HG03571 (cell line): ENCODE results near the gene BTK.

Experiments
- ATAC-seq: cut with Tn5 transposase; IDR thresholded peaks from one replicate; pipeline ENCODE4 v1.9.1; 2021; ENCODE audit not compliant: unreplicated experiment

The BTK gene

DNA sequence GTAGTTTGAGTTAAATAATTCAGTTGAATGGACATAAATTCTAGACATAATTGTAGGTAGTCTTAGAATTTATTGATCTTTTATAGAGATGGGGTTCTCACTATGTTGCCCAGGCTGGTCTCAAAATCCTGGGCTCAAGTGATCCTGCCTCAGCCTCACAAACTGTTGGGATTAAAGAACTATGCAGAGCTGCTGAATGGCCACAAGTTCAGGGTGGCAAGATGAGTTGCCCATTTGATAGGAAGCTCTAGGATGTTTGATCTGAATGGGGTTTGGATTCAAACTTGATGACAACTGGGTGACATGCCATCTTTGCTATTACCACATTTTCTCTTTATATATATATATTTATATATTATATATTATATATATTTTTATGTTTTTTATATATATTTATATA lies 8.4 kb upstream of the BTK start:
- ATAC-seq, result no peak

DNA sequence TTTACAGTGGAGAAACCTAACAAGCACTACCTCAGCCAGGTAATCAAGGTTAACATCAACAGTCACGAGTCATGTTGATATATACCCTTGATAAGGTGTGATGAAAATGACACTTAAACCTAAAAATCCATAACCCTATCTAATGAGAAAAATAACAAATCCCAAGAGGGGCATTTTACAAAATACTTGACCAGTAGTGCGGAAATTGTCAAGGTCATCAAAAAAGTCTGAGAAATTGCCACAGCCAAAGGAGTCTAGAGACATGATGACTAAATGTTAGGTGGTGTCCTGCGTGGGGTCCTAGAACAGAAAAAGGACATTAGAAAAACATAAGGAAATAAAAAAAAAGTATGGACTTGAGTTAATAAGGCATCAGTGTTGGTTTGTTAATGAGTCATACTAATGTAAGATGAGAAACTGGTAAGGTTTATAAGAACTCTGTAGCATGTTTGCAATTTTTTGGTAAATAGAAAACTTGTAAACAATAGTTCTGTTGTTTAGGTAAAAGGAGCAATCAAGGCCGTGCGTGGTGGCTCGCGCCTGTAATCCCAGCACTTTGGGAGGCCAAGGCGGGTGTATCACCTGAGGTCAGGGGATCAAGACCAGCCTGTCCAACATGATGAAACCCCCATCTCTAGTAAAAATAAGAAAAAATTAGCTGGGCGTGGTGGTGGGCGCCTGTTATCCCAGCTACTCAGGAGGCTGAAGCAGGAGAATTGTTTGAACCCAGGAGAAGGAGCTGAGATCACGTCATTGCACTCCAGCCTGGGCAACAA lies 7.7 kb upstream of the BTK start:
- ATAC-seq, result no peak

DNA sequence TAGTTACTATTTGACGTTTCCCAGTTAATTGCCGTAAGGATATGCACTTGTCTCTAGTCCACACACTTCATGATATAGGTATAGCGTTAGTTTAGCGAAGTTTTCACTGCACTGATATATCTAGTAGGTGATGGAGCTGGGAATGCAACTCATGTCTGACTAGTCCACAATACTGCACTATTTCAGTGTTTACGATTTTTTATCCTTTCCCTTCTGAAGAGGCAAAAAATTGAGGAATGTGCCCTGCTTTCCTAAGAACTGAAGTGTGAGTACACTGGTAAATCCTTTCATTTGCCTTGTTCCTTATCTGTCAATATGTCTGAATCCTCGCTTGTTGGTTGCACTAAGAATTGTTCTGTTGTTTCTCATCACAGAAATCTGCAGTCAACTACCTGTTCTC lies 5.8 kb upstream of the BTK start:
- no peak for ATAC-seq

DNA sequence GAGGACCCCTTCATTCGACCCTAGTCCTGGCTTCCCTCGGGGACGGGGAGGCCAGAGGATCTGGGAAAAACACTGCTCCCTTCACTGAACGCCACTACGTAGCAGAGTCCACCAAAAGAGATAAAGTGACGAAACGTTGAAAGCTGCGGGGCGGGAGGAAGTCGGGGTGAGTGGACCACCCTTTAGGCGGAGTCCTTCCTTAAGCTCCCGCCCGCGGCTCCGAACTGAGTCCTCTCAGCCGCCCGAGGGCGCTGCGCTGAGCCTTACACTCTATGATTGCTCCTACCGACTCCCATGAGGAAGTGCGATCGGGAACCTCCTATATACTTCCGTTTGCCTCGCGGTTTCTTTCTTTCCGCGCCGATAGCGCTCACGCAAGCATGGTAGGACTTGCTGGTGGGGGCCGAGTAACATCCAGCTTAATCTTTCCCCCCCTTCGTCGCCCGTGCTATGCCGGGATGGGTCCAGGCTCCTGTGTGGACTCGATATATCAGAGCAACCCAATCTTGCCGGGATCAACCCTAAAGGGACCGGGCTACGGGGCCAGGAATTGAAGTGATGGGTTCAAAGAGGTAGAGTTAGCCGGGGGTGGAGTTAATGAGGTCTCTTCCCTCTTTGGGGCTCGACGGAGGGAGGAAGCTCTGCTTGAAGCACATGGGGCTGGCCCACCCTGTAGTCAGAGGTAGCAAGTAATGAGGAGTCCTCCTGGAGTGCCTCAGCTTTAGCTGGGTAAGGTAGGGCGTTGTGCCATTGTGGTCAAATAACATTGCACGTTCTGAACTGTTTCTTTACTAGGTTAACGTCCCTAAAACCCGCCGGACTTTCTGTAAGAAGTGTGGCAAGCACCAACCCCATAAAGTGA lies 4.9 kb upstream of the BTK start, which contains the start of gene RPL36A:
TSS of gene RPL36A (plus strand) at position 348 of the 862 bp plus-strand sequence. CDS start at position 381, 33 bp downstream.
- peak; percentile 82 for ATAC-seq

DNA sequence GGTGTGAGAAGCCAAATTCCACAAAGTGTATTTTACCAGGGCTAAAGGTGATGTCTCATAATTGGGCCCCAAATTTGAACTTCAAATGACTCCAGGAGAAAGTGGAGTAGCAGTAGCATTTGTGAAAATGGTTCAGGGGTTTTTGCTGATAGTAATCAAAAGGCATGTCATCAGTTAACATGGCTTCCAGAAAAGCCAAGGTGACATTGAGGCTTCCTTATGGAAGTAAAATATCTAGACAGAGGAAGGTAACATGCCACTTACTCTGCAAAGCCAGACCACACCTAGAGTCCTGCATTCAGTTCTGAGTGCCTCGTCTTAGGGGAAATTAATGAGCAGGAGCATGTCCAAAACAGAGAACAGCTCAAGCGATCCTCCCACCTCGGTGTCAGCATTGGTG lies 2.6 kb upstream of the BTK start:
- no peak for ATAC-seq

DNA sequence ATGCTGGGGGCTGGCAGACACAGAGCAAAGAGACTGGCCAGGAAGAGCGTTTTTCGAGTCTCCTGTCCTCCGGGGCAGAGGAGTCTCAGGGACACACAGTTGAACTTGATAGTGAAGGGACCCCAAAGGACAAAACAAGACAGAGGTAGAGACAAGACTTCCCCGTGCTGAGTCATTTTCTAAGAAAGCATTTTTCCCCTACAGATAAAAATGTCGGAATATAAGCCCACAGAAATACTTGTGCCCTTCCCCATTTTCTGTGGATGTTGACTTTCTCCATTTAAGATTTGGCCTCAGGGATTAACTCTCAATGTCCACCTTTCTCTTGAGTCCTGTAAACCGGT lies 523 bp upstream of the BTK start:
- no peak for ATAC-seq

DNA sequence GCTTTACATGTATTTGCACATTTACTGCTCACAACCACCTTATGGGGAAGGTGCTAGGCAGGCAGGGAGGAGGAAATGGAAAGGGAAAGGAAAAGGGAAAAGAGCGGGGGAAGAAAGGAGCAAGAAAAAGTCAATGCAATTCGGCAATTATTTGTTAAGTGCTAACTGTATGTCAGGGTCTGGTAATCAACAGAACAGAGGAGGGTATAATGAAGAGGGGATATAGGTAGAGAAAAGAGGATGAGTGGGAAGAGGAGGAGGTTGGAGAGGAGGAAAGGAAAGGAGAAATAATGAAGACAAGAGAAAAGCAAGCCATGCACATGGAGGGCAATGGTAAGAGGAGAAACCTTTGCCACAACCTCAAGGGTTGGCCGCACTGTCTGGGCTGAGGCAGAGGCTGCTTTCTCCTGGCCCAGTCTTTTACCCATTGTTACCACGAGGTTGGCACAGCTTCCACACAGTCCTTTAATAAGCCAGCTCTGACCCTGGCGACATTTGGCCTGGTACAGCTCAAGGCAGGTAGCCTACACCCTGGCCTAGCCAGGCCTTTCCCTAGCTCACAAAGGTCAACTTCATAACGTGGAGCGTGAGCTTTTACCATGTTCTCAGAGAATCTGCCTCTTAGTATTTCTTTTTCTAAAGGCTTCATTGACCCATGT lies 836 bp downstream of the BTK start:
- ATAC-seq, result no peak

DNA sequence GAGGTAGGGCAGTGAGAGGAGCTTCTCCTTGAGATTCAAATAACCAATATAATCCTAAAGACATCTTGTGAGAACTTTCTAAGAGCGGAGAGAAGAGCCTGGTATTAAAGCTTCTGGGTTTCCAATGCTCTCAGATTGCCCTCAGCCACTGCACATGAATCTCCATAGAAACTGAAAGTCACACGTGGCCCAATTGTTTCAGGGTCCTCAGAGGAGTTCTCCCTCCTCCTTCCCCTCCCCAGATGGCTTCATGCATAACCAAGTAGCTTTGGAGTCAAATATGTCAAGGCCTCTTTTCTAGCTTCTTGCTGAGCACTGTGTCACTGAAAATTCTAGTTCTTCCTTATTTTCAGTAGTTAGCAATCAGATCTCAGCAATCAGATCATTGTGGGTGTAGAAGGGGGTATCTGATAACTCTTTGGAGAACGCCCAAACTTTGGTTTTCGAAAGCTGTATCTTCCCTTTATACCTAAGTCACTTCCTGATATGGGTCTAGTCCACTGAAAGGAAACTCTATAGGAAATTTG lies 2.2 kb downstream of the BTK start:
- ATAC-seq, result peak; percentile 70

DNA sequence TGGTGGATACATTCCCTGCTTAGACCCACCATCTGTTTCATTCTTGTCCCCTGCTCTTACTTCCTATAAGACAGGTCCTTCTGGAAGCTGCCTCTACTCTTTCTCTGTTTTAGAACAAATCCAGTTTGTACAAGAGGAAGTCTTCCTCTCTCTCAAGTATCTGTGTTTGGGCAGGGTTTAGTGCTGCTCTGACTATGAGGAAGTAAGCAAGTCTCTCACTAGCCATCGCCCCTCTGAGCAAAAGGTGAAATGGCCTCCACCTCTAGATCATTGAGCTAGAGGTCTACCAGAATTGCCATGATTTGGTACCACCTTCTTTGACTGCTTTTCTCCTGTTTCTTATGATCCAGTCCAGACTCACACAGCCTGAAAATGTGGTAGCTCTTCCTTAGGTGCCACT lies 8.4 kb downstream of the BTK start:
- no peak for ATAC-seq

DNA sequence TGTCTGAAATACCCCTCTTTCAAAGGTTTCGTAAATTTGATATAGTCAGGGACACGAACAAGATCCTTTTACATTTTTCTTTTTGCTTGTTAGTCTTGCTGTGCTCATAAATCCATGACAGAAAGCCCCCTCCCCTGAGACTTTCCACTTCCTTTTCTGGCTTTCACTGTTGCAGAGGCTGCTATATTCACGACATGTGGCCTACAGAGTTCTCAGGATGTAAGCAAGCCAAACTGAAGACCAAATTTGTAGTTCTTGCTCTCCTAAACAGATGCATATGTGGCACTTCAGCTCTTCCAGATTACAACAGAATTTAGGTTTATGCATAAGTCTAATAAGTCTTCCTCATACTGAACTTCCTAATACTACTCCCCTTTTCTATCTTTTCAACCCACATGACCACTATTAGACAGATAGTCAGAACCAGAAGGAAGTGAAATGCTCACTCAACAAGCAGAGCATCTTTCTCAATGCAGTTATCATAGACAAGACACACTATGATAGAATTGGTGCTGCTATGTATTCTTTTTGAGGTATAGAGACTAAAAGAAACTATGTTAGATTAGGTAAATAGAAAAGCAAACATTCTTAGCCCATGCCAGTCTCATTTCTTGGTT lies 15.0 kb downstream of the BTK start:
- peak; percentile 78 for ATAC-seq

DNA sequence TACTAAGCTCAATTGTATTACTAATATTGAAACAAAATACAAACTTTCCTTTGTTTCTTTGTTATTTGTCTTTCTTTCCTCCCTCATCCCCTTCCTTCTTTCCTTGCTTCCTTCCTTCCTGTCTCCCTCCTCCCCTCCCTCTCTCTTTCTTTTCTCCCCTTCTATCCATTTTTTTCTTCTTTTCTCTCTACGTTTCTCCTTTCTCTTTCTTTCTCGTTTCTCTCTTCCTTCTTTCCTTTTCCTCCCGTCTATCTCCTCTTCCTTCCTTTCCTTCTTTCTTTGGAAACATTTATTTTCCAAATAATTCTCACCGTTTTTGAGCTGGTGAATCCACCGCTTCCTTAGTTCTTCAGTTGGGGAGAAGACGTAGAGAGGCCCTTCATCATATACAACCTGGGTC lies 16.3 kb downstream of the BTK start:
- no peak for ATAC-seq

DNA sequence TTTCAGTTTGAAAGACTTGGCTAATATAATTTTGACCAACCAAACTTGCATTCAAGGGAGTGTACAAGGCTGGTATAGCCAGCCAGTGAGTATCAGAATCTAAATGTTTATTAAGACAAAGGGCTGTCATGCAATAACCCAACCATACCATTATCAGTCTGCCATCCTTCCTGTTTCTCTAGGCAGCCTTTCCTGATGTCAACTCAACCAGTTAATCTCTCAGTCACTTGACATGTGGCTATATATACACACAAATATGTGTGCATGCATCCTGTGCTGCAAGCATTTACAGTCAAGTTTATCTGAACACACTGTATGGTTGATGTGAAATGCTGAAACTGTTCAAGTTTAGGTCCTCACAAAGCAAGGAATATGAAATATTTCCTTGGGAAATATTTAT lies 17.2 kb downstream of the BTK start:
- ATAC-seq, result no peak

DNA sequence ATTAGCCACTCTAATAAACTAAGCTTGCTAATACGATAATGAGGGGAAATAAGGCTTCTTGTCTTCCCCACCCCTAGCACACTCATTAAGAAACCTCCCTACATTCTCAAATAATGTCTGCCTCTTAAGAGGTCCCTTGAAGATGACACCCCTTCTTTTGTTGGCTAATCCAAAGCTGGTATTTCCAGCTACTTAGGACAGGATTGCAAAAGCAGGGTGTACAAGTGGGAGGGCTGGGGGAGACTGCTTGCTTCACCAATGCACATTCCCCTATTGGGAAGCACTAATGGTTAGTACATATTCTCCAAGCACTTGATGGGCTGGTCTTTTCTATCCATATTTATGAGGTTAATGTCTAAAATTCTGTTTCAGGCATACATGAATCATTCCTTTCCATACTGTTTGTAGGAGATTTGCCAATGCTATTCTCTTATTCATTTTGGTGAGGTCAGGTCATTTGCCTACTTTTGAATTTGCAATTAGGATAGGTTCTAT lies 20.6 kb downstream of the BTK start:
- ATAC-seq, result no peak

DNA sequence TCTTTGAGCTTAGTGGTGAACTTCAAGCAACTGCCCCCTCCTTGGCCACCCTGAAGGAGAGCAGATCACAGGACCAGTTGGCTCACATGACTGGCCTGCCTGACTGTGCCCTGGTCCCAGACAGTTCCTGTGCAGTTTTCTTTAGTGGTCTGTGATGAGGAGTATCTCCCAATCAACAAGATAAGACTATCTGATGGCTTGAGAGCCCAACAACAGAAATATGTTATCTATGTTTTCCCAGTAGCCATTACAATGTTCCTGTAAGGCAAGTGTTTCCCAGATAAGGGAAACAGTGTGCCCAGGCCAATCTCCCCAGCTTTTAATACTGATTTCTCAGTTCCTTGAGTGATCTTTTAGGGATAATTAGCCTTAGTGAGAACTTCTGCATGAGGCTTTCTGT lies 23.2 kb downstream of the BTK start:
- no peak for ATAC-seq

DNA sequence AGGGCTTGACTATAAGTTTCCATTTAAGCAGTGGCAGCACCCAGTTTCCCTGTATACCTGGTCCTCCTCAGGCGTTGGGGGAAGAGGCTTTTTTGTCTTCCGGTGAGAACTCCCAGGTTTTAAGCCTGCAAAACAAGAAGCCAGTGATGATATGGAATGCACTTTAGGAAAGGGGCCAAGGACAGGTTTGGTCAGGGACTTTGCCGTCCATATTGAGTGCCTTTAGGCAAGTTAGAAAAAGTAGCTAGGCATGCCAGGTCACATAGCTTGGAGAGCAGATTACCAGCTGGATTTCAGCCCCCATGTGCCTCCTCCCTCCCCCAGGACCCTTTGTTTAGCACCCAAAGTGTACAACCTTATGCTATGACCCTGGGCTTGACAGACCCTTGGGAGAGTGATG lies 23.9 kb downstream of the BTK start:
- ATAC-seq, result no peak

DNA sequence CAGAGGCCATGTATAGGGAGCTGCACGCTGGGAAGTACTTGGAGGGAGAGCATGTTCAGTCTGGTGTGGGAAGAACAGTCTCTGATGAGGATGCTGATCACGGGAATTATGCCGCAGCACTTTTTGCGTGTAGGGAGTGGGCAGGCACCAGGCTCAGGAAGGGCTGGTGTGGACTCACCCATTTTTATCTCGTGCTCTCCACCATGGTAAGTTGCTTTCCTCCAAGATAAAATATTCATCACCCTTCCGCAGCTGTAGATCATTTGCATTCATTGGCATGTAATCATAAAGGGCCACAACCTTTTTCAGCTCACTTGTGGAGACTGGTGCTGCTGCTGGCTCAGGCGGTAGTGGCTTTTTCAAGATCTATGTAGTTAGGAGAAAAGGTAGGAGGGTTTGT lies 25.6 kb downstream of the BTK start:
- ATAC-seq, result no peak

DNA sequence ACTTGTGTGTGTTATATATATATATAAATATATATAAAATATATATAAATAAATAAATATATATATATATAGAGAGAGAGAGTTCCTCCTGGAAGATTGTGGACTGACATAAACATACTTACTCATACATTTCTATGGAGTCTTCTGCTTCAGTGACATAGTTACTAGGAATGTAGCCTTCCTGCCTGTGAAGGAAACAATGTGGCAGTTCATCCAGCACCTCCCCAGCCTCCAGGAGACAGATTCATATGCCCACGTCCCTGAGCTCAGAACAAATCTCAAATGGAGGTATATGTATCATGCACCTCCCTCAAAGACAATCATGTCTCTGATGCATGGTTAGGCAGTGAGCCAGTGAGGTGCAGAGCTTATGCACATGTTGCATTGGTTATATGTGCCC lies 26.0 kb downstream of the BTK start:
- ATAC-seq, result no peak

DNA sequence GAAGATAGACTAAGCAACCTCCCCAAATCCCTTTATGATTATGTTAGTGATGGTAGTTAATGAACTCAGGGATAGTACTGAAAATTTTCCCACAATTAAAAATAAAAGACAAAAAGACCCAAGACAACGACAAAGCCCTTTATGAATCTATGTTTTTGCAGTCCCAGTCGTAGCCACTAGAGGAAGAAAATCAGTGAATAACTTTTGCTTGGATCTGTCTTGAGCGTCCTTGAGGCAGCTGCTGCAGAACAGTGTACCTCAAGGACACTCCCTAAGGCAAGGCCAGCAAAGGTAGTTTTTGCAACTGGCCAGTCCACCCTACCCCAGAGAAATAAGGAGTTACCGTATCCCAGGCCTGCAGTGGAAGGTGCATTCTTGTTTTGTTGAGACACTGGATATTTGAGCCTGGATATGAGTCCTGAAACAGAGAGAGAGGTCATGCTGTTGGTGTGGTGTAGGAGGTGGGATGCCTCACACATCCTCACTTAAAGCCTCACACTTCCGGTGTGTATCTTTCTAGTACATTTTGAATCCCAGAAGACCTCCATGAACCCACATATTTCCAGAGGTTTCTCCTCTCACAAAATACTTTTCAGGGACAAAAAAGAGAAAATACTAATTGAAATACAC lies 28.7 kb downstream of the BTK start:
- no peak for ATAC-seq

DNA sequence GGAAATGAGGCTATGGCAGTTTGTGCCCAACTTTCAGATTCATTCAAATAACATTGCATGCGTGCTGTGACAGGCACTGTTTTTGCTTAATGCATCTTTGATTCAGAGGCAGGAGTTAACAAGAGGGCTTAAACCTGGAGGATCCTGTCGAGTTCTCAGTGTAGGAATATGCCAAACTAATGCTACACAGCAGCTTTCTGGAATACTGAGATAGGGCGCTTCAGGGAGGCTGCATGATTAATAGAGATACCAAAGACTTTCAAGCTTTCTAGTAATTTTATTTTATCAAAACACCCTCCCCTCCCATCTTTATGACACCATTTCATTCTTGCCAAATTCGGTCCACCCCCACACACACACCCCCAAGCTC lies 36.8 kb downstream of the BTK start:
- no peak for ATAC-seq

DNA sequence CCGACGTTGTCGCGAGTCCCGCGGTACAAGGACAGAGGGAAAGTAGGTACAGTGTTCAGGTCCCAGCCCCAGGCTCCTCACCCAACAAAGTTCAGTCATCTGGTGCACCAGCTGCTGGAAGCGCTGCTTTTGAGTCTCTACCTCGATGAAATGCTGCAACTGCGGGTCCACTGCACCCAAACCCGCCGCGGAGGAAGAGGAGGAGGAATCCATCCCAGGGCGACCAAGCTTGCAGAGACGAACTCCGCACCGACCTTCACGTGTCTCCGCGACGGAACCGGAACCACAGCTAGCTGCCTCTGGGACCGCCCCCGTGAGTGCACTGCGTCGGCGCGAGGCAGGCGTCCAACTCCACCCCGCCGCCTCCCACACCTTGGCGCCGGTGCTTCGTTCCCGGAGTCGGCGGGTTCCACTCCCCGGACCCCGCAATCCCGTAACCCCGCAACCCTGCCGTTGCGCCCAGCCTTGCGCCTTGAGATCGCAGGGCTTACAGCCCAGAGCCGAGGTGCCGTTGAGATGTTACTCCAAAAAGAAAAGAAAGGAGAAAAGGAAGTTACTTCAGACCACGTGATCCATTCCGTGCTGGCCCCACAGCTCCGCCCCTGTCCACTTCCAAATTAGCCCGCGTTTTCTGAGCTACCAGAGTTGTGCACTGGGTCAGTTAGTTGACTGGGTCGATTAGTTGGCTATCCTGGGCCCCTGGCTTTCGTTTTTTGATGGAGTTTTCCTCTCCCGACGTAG lies 37.4 kb downstream of the BTK start, which contains the start of gene TIMM8A:
TSS of gene TIMM8A (minus strand) at position 291 of the 741 bp plus-strand sequence. CDS start at position 213, 78 bp downstream.
- peak; percentile 95 for ATAC-seq
